Neural progenitor cell (in vitro differentiated cells): Measurements from ENCODE around the gene IFNAR1.

ENCODE experiments used
- CTCF ChIP-seq: fragments of 200-600 bp; sonication (generic); IDR thresholded peaks from 2 replicates; pipeline ENCODE4 v1.5.1; 2017; ENCODE audit warnings: antibody characterized with exemption, mild to moderate bottlenecking
- EZH2phosphoT487 ChIP-seq: fragments of 200-600 bp; sonication (generic); IDR thresholded peaks from 2 replicates; pipeline ENCODE4 v1.6.1; 2017; ENCODE audit warnings: antibody characterized with exemption

GRCh38 chr21:33357177-33357576 lies 32.4 kb downstream of the IFNAR1 start:
- no peak for TF ChIP-seq CTCF
- no peak for TF ChIP-seq EZH2phosphoT487
